K562 (cell line): ENCODE measurements around the gene ZNHIT3. TPM values are rescaled to one million over a fixed set of nuclear protein-coding genes. Genes with fewer than 3 reads are reported as not detected.

Experiments used
- DIDO1 ChIP-seq: fragments of 450-650 bp; IDR thresholded peaks from 2 replicates; pipeline ENCODE4 v1.6.1; 2016; ENCODE audit warnings: low read depth, missing biosample characterization, missing genetic modification characterization
- FOXO4 ChIP-seq: fragments of 450-650 bp; formaldehyde crosslinking; IDR thresholded peaks from 2 replicates; pipeline ENCODE4 v1.4.0; 2020; ENCODE audit warnings: mild to moderate bottlenecking, moderate library complexity
- HNRNPK ChIP-seq: fragments of 200-400 bp; formaldehyde crosslinking; IDR thresholded peaks from one replicate; pipeline ENCODE4 v1.6.1; 2018; ENCODE audit warnings: mild to moderate bottlenecking, low read depth, low read length; ENCODE audit not compliant: poor library complexity, severe bottlenecking
- ID3 ChIP-seq, 2 experiments: fragments of 250-450 bp in 1 of 2; fragments of 450-650 bp in 1 of 2; sonication (Bioruptor Pico) in 1 of 2; IDR thresholded peaks; 2 replicates each; pipeline versions ENCODE4 v1.6.1 to v1.8.0; 2016 to 2021; ENCODE audit warnings: mild to moderate bottlenecking in 2 of 2, moderate library complexity in 2 of 2, missing compliant biosample characterization in 1 of 2, missing genetic modification characterization in 1 of 2
- KDM1A ChIP-seq, 2 experiments: fragments of 450-650 bp; IDR thresholded peaks; 2 replicates each; pipeline ENCODE4 v1.6.1; 2016; ENCODE audit warnings: mild to moderate bottlenecking in 2 of 2
- MAFG ChIP-seq: fragments of 450-650 bp; conservative IDR thresholded peaks from 2 replicates; pipeline ENCODE4 v1.6.1; 2016; ENCODE audit warnings: missing genetic modification characterization, missing compliant biosample characterization
- MTA3 ChIP-seq: fragments of 450-650 bp; formaldehyde crosslinking; IDR thresholded peaks from 2 replicates; pipeline ENCODE4 v1.6.1; 2017; ENCODE audit warnings: mild to moderate bottlenecking, borderline replicate concordance
- NCOA4 ChIP-seq: fragments of 450-650 bp; IDR thresholded peaks from 2 replicates; pipeline ENCODE4 v1.6.1; 2018; ENCODE audit warnings: mild to moderate bottlenecking; ENCODE audit not compliant: partially characterized antibody
- NR2C1 ChIP-seq, 2 experiments: fragments of 450-650 bp; IDR thresholded peaks; 2 replicates each; pipeline ENCODE4 v1.6.1; 2017; ENCODE audit warnings: mild to moderate bottlenecking in 2 of 2, antibody characterized with exemption in 1 of 2, inconsistent platforms in 1 of 2, missing compliant biosample characterization in 1 of 2, missing genetic modification characterization in 1 of 2
- PRDM10 ChIP-seq: fragments of 450-650 bp; IDR thresholded peaks from 2 replicates; pipeline ENCODE4 v1.6.1; 2018; ENCODE audit not compliant: partially characterized antibody
- SAFB2 ChIP-seq: fragments of 200-400 bp; formaldehyde crosslinking; IDR thresholded peaks from 2 replicates; pipeline ENCODE4 v1.6.1; 2018; ENCODE audit warnings: borderline replicate concordance, low read length, low read depth, moderate library complexity; ENCODE audit not compliant: severe bottlenecking
- SMARCB1 ChIP-seq: IDR thresholded peaks from 2 replicates; pipeline ENCODE4 v1.6.1; 2011; ENCODE audit warnings: improper control_type of control experiment, low read depth; ENCODE audit not compliant: insufficient read length
- SOX6 ChIP-seq: fragments of 450-650 bp; IDR thresholded peaks from 2 replicates; pipeline ENCODE4 v1.6.1; 2014; ENCODE audit warnings: mild to moderate bottlenecking
- SP1 ChIP-seq: sonication (generic); formaldehyde crosslinking; IDR thresholded peaks from 2 replicates; pipeline ENCODE4 v1.8.1; 2022; ENCODE audit warnings: mild to moderate bottlenecking, missing genetic modification reagents
- TCF7L2 ChIP-seq: fragments of 150-350 bp; IDR thresholded peaks from 2 replicates; pipeline ENCODE4 v1.6.1; 2016; ENCODE audit warnings: low read depth, mild to moderate bottlenecking, low read length, moderate library complexity
- ZNF12 ChIP-seq: sonication (generic); formaldehyde crosslinking; IDR thresholded peaks from 2 replicates; pipeline ENCODE4 v1.4.0; 2020; ENCODE audit warnings: mild to moderate bottlenecking, missing genetic modification reagents
- ZNF263 ChIP-seq: sonication (generic); formaldehyde crosslinking; IDR thresholded peaks from 2 replicates; pipeline ENCODE4 v1.8.0; 2022; ENCODE audit warnings: mild to moderate bottlenecking, missing genetic modification reagents, borderline replicate concordance
- ZNF280A ChIP-seq: fragments of 450-650 bp; IDR thresholded peaks from 2 replicates; pipeline ENCODE4 v1.6.1; 2018; ENCODE audit warnings: mild to moderate bottlenecking, low read depth; ENCODE audit not compliant: partially characterized antibody
- ZNF354B ChIP-seq: fragments of 250-450 bp; sonication (Bioruptor Pico); IDR thresholded peaks from 2 replicates; pipeline ENCODE4 v1.4.0; 2020
- polyA plus RNA-seq, 8 experiments: library from polyadenylated mRNA; depleted of rRNA in 4 of 8; stranded (reverse) in 5 of 8; unstranded in 3 of 8; fragments of >200 nt; fragmentation: Nextera tagmentation in 2 of 8; fragmentation: Illumina TruSeq in 1 of 8; extraction: Ambion mirVana in 2 of 8; extraction: Trizol in 1 of 8; gene quantifications; 2 replicates each; pipeline versions ENCODE4 v1.2.1 to v1.2.3, GENCODE V29; 2011 to 2014; ENCODE audit warnings: inconsistent platforms in 1 of 8, missing spikeins in 1 of 8
- total RNA-seq, 7 experiments: library from RNA; depleted of rRNA in 6 of 7; stranded (reverse); fragments of >200 nt in 6 of 7; fragmentation: Illumina TruSeq in 2 of 7; extraction: Trizol in 2 of 7; gene quantifications; 2 replicates each; pipeline versions ENCODE4 v1.2.1 to v1.2.3, GENCODE V29; 2011 to 2021; ENCODE audit warnings: low replicate concordance in 1 of 7

The ZNHIT3 gene
- total and polyA plus RNA-seq, 9 of the 15 experiments (the other 6 are each of a cell fraction or from before 2014, with no cell fraction given) = 45.0 to 300 (median 88.4) TPM

GRCh38 chr17:36482611-36483504 is 3.6 kb upstream of the ZNHIT3 start (continued):
- TF ChIP-seq NCOA4 (no peak), SOX6 (no peak), DIDO1 (tag) (no peak), ZNF263 (CRISPR knock-in tag) (peak; percentile 73), FOXO4 (CRISPR knock-in tag) (no peak), SMARCB1 (no peak), SAFB2 (no peak), TCF7L2 (no peak), SP1 (peak; percentile 70), ZNF12 (CRISPR knock-in tag) (no peak), MTA3 (peak; percentile 83), ZNF354B (CRISPR knock-in tag) (no peak), PRDM10 (no peak), MAFG (tag) (no peak), NR2C1 (IDR thresholded peaks at IDR 0.05) (no peak), NR2C1 (tag; IDR thresholded peaks at IDR 0.05) (no peak), KDM1A (IDR thresholded peaks at IDR 0.05) (no peak), ZNF280A (no peak), HNRNPK (no peak), ID3 (CRISPR knock-in tag; IDR thresholded peaks at IDR 0.05) (no peak), ID3 (tag; IDR thresholded peaks at IDR 0.05) (peak; percentile 68; the same call in 1 of the 2 replicates)
